Naive thymus-derived CD8-positive, alpha-beta T cell (primary cell): ENCODE results near the gene REG1B. TPM values are rescaled to one million over a fixed set of nuclear protein-coding genes. Genes with fewer than 3 reads are reported as not detected.

Source experiments
- ATAC-seq, 2 donors: fragments of 150-1000 bp; cut with Tn5 transposase in 1 of 2; sonication (Bioruptor Pico), chemical (Tn5 transposase) in 1 of 2; 1 replicate in 1 of 2; 2 replicates in 1 of 2; pipeline ENCODE4 v1.10.0; 2021; ENCODE audit warnings: mild to moderate bottlenecking in 2 of 2, moderate library complexity in 2 of 2
- POLR2A ChIA-PET: fragments of 350-600 bp; sonication (Branson Sonifier 250); formaldehyde crosslinking; loops from one replicate; lab custom pipeline; 2021; ENCODE audit warnings: antibody characterized with exemption; lab: Charles Lee
- DNase-seq, 10 donors: peaks; one replicate each; pipeline versions ENCODE4 v3.0.0 to v3.0.0-alpha.2; 2020 to 2022
- H3K27ac Mint-ChIP-seq, 10 donors: one replicate each; pipeline ENCODE4 v1.8.0; 2020 to 2022; ENCODE audit warnings: mild to moderate bottlenecking in 10 of 10, mixed read lengths in 10 of 10, moderate library complexity in 4 of 10, inconsistent platforms in 1 of 10
- H3K27me3 Mint-ChIP-seq, 5 donors: one replicate each; pipeline ENCODE4 v1.8.0; 2021 to 2022; ENCODE audit warnings: mixed read lengths in 5 of 5
- H3K36me3 Mint-ChIP-seq, 3 donors: one replicate each; pipeline ENCODE4 v1.8.0; 2020 to 2022; ENCODE audit warnings: mixed read lengths in 3 of 3, mild to moderate bottlenecking in 2 of 3, inconsistent platforms in 1 of 3
- H3K4me1 Mint-ChIP-seq, 4 donors: one replicate each; pipeline ENCODE4 v1.8.0; 2021 to 2022; ENCODE audit warnings: mixed read lengths in 4 of 4
- H3K4me3 Mint-ChIP-seq, 10 donors: one replicate each; pipeline ENCODE4 v1.8.0; 2020 to 2022; ENCODE audit warnings: mild to moderate bottlenecking in 10 of 10, mixed read lengths in 10 of 10, moderate library complexity in 6 of 10, inconsistent platforms in 1 of 10
- H3K9me3 Mint-ChIP-seq, 9 donors: one replicate each; pipeline ENCODE4 v1.8.0; 2020 to 2022; ENCODE audit warnings: mixed read lengths in 9 of 9, mild to moderate bottlenecking in 3 of 9, inconsistent platforms in 1 of 9, moderate library complexity in 1 of 9
- polyA plus RNA-seq, 3 donors: library from polyadenylated mRNA; unstranded; fragments of 300-500 nt; fragmentation: Illumina TruSeq; gene quantifications; one replicate each; pipeline ENCODE4 v1.2.3, GENCODE V29; 2021
- total RNA-seq, 8 experiments: library from RNA in 2 of 8; stranded (reverse) in 2 of 8; gene quantifications; one replicate each; pipeline ENCODE4 v1.2.3 and lab custom pipeline; 2021 to 2026

Gene REG1B, protein sequence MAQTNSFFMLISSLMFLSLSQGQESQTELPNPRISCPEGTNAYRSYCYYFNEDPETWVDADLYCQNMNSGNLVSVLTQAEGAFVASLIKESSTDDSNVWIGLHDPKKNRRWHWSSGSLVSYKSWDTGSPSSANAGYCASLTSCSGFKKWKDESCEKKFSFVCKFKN
- total RNA-seq (not detected), polyA plus RNA-seq (not detected), total RNA-seq (lab: John Stamatoyannopoulos, UW) (0 reads per million in 6 experiments)

DNA sequence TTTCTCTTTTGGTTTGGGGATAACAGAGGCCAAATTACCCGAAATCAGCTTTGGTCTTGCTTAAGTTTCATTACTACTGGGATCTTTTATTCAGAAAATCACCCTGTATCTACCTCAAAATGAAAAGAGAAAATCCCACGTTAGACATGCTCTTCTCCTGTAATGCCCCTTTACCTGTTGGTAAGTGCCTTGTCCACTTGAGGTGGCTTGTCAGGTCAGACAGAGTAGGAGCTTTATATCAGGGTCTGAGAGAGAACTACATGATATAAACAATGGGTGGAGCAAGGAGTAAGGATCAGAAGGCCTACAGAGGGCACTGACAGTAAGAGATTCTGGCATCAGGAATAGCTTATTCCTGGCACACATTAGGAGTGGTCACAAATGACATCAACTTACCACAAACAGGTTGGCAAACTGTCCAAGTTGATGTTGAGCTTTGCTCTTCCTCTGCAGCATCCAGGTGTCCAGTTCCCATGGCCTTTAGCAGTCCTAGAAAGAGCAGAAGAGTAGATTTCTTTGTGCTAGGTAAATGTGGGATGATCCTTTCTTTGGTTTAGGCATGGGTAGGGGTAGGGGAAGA is at the start of gene REG1B:
TSS of gene REG1B (minus strand) at position 209 of the 580 bp plus-strand sequence. CDS start 381 bp downstream, outside the sequence.
- Mint-ChIP-seq H3K4me3 (no peak within 1 kb of the TSS), H3K4me1 (peaks cover 0 to 12% (median 0%) of the 10 kb centered on the region in 4 donors), H3K36me3 (no peaks in the 10 kb centered on the region), H3K27me3 (peaks cover 0 to 3% (median 0%) of the 10 kb centered on the region in 5 donors), H3K27ac (no peak within 1 kb of the TSS), H3K9me3 (peaks cover 0 to 16% (median 3%) of the 10 kb centered on the region in 9 donors)
- POLR2A ChIA-PET, result no interaction called here
- ATAC-seq (no peak), DNase-seq (no peak)

DNA sequence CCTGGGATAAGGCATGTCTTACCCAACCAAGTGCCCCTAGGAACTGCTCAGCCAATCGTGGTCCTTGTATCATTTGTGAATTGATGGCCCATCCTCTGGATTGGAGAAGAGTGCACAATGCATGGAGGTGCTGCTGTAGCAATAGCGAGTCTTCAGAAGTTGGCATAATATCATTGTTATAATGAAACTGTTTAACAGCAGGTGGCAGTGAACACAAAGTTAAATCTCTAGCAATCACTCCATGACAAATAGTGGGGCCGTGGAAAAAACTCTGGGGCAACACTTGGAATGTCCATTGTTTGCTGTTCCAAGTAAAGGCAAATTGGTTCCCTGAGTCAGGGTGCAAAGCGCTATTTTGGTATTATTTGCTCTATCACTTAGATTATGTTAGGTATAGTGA is 43.9 kb upstream of the REG1B start:
- H3K27ac Mint-ChIP-seq, result no peak overlapping the region
- no peaks in the 10 kb centered on the region for H3K4me1 Mint-ChIP-seq
- H3K27me3 Mint-ChIP-seq, result no peaks in the 10 kb centered on the region
- H3K9me3 Mint-ChIP-seq, result peaks cover 0 to 10% (median 4%) of the 10 kb centered on the region in 9 donors
- DNase-seq (no peak), ATAC-seq (no peak)
- no peak overlapping the region for H3K4me3 Mint-ChIP-seq
- POLR2A ChIA-PET, result no interaction called here
- H3K36me3 Mint-ChIP-seq, result no peaks in the 10 kb centered on the region

DNA sequence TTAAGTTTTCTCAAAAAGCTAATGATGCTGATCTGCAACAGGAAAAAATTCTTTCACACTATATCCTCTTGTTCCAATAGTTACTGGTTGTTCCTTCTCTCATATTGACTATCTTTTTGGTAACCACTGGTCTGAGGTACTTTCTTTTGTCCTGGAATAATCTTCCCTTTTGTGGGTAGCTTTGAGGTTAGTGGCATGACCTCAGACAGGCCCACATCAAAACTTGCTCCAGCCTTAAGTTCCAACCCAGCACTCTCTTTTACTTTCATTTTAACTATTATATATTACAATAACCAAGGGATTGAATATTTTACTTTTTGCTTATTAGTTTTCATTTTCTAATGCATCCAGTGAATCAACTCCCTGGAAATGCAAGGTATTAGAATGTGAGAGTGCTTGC is 42.0 kb upstream of the REG1B start:
- no peak for DNase-seq
- Mint-ChIP-seq H3K4me1 (no peaks in the 10 kb centered on the region), H3K27ac (no peak overlapping the region), H3K4me3 (no peak overlapping the region), H3K27me3 (no peaks in the 10 kb centered on the region), H3K36me3 (no peaks in the 10 kb centered on the region), H3K9me3 (peaks cover 0 to 9% (median 3%) of the 10 kb centered on the region in 9 donors)
- POLR2A ChIA-PET, result no interaction called here
- ATAC-seq, result no peak

DNA sequence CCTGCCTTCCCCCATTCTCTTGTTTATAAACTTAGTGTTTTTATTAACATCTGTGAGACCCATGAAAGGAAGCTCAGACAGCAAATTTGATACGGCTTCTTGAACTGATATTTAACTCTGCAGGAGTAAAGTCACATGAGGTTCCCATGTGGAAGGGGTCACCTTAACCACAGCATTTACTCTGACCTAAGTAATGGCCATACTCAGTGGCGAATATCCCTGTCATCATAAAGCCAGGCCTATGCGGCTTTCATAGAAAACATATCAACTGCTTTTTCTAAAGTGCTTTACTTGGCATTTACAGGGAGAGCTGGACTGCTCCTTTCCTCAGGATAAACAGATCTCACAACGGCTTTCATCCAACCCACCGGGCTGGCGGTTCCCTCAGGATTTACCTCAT is 41.5 kb upstream of the REG1B start:
- Mint-ChIP-seq H3K27me3 (no peaks in the 10 kb centered on the region), H3K4me1 (no peaks in the 10 kb centered on the region), H3K9me3 (peaks cover 0 to 14% (median 3%) of the 10 kb centered on the region in 9 donors), H3K4me3 (no peak overlapping the region), H3K27ac (no peak overlapping the region), H3K36me3 (no peaks in the 10 kb centered on the region)
- POLR2A ChIA-PET, result no interaction called here
- DNase-seq, result no peak
- ATAC-seq, result no peak

DNA sequence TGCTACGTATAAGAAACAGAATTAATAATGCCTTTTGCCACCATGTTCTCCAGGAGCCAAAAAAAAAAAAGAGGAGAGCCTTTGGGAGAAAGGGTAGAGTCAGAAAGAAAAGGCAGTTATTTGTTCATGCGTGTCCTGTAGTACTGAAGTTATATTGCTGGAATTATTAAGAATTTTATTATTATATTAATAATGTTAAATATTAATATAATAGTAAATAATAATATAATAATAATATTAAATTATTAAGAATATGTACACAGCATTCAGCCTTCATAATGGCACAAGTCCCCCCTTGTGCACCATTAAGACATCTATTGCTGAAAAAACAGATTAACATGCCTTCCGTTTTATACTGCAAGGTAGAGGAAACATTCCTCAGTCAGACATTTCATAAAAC is 40.6 kb upstream of the REG1B start:
- Mint-ChIP-seq H3K27me3 (no peaks in the 10 kb centered on the region), H3K4me3 (no peak overlapping the region), H3K9me3 (peaks cover 0 to 19% (median 4%) of the 10 kb centered on the region in 9 donors), H3K27ac (no peak overlapping the region), H3K4me1 (no peaks in the 10 kb centered on the region), H3K36me3 (no peaks in the 10 kb centered on the region)
- DNase-seq, result no peak
- no peak for ATAC-seq
- POLR2A ChIA-PET, result no interaction called here

DNA sequence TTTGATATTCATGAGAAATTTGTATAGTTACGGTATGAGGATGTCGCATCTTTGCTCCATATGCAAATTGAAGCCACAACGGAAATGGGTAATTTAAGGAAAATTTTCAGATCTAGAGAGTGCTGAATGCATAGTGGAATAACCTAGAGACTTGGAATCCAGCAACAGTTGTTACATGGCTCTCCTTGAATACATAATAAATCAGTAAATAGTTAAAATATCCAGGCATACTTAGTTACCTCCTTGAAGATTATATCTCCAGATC is 37.9 kb upstream of the REG1B start:
- H3K27ac Mint-ChIP-seq, result no peak overlapping the region
- ATAC-seq, result no peak
- DNase-seq, result no peak
- H3K36me3 Mint-ChIP-seq, result no peaks in the 10 kb centered on the region
- POLR2A ChIA-PET, result no interaction called here
- H3K9me3 Mint-ChIP-seq, result peaks cover 0 to 14% (median 6%) of the 10 kb centered on the region in 9 donors
- no peak overlapping the region for H3K4me3 Mint-ChIP-seq
- no peaks in the 10 kb centered on the region for H3K4me1 Mint-ChIP-seq
- no peaks in the 10 kb centered on the region for H3K27me3 Mint-ChIP-seq

DNA sequence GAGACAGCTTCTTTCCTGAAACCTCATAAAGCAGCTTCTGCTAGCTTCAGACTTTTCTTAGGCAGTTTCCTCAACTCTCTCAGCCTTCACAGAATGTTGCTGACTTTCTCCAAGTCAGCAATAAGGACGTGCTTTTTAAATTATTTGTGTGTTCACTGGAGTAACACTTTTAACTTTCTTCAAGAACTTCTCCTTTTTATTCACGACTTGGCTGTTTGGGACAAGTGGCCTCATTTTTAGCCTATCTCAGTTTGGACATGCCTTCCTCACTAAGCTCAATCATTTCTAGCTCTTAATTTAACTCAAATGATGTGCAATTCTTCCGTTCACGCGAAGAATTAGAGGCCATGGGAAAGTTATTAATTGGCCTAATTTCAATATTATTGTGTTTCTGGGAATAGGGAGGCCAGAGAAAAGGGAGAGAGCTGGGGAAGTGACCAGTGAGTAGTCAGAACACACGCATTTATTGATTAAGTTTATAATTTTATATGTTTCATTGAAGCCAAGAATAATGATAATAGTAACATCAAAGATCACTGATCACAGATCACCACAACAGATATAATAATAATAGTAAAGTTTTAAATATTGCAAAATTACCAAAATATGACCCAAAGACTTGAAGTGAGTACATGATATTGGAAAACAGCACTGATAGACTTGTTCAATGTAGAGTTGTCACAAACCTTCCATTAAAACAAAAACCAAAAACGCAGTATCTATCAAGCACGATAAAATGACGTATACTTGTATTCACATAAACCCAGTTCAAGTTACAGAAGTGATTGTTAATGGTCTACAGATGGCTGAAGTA is 37.3 kb upstream of the REG1B start:
- peaks cover 0 to 14% (median 6%) of the 10 kb centered on the region in 9 donors for H3K9me3 Mint-ChIP-seq
- no peaks in the 10 kb centered on the region for H3K4me1 Mint-ChIP-seq
- H3K27ac Mint-ChIP-seq, result no peak overlapping the region
- no peak overlapping the region for H3K4me3 Mint-ChIP-seq
- no peaks in the 10 kb centered on the region for H3K36me3 Mint-ChIP-seq
- DNase-seq (no peak), ATAC-seq (no peak)
- no peaks in the 10 kb centered on the region for H3K27me3 Mint-ChIP-seq
- POLR2A ChIA-PET, result no interaction called here

DNA sequence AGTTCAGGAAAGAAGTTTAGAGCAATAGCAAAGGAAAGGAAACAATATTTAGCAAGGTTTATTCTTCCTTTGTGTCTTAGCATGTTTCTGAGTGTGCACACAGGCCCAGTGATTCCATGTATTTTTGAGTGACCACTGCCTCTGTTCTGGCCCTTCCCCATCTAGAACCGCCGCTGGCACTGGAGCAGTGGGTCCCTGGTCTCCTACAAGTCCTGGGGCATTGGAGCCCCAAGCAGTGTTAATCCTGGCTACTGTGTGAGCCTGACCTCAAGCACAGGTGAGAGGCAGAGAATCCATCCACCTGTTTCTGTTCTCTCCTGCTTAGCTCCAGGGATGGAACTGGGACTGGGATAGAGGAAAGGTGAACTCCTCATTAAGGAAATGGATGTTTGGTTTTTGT is 34.9 kb upstream of the REG1B start:
- H3K4me3 Mint-ChIP-seq, result no peak overlapping the region
- H3K9me3 Mint-ChIP-seq, result peaks cover 0 to 14% (median 7%) of the 10 kb centered on the region in 9 donors
- no peaks in the 10 kb centered on the region for H3K27me3 Mint-ChIP-seq
- POLR2A ChIA-PET, result no interaction called here
- DNase-seq, result no peak
- H3K27ac Mint-ChIP-seq, result peak overlapping the region in 1 of 10 donors; percentile 18
- H3K4me1 Mint-ChIP-seq, result no peaks in the 10 kb centered on the region
- H3K36me3 Mint-ChIP-seq, result no peaks in the 10 kb centered on the region
- ATAC-seq, result no peak

DNA sequence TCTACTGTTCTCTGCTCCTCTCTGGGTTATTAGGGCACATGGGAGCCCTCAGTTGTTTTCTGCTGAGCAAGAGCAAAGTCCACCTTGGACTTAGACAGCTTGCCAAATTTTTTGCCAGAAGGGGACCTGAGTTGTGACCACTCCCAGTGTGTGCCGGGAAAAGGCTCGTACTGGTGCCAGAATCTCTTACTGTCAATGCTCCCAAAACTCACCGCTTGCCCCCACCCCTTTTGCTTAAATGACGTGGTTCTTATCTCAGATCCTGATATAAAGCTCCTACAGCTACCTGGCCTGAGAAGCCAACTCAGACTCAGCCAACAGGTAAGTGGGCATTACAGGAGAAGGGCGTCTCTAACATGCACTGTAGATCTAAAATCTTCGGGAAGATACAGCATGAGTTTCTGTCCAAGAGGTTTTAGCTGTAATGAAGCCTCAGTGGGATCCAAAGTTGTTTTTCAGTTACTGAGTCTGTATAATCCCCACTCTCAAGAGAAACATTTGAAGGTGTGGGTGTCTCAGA is 32.5 kb upstream of the REG1B start, which contains the start of gene REG1A:
TSS of gene REG1A (plus strand) at position 295 of the 520 bp plus-strand sequence. CDS start 374 bp downstream, outside the sequence.
- H3K4me3 Mint-ChIP-seq, result no peak within 1 kb of the TSS
- peaks cover 2 to 21% (median 9%) of the 10 kb centered on the region in 9 donors for H3K9me3 Mint-ChIP-seq
- no peaks in the 10 kb centered on the region for H3K4me1 Mint-ChIP-seq
- H3K27me3 Mint-ChIP-seq, result no peaks in the 10 kb centered on the region
- DNase-seq (no peak), ATAC-seq (no peak)
- POLR2A ChIA-PET, result no interaction called here
- no peaks in the 10 kb centered on the region for H3K36me3 Mint-ChIP-seq
- H3K27ac Mint-ChIP-seq, result no peak within 1 kb of the TSS

DNA sequence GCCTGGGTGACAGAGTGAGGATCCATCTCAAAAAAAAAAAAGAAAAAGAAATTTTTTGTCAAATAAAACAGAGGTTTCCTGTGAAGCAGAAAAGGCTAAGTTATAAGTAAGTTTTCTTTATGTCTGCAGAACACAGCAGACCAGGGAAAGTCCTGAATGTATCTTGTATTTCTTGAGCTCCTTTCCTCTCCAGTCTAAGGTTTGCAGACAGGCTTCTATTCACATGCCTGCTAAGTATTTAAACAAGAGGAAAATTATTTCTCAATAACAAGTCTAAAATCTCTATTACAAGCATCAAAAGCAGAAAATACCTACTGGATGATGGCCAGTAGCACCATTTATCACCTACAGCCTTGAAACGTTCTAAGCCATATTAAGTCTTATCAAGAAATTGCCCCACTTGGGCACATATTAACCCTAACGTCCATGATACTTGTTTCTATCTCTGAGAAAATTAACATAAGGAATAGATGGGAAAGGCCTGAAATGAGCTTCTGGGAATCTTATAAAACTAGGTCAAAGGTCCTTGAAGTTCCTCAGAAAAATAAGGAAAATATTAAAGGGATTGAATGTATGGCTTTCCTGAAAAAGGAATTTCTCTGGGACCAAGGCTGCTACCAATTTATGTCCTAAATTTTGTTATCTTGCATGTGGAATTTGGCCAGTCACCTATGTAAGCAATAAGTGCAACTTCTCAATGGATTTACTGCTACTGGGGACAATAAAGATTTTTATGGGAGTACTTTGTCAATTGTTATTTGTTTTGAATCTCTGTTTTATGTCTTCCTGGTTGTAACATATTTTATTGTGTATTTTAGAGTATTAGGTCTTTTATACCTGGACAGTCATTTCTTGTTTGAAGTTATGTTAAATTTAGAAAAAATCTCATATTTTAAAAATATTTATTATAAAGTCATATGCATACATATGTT is 29.5 kb upstream of the REG1B start:
- no peak overlapping the region for H3K27ac Mint-ChIP-seq
- H3K9me3 Mint-ChIP-seq, result peaks cover 2 to 22% (median 10%) of the 10 kb centered on the region in 9 donors
- no peak overlapping the region for H3K4me3 Mint-ChIP-seq
- ATAC-seq, result no peak
- H3K27me3 Mint-ChIP-seq, result no peaks in the 10 kb centered on the region
- H3K4me1 Mint-ChIP-seq, result no peaks in the 10 kb centered on the region
- H3K36me3 Mint-ChIP-seq, result no peaks in the 10 kb centered on the region
- POLR2A ChIA-PET, result no interaction called here
- DNase-seq, result no peak

DNA sequence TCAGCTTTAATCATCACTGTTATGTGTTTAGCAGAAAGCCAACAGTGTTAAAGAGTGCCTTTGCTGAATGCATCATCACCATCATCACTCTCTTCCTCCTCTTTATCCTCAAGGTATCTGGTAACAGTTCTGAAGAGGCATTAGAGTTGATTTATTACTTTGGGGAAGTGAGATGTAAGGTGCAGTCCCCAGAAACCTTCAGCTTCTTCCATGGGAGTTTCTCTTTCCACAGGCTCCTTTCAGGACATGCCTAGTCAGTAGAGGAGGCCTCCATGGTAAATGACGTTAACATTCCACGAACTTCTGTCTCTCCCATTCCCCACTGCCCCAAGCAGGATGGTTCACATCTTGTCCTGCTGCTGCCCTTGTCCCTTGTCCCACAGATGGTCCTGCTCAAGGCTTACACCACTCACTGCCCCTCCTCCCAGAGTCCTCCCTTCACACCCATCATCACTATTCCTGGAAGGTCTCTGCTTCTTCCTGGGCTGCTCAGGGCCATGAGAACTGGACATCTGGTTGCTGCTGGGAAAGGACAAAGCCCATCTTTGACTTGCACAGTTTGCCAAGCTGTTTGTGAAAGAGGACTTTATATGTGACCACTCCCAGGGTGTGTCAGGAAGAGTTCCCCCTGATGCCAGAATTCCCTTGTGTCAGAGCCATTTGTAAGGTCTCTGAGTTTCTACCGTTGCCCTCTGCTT is 27.2 kb upstream of the REG1B start:
- no peak overlapping the region for H3K4me3 Mint-ChIP-seq
- H3K36me3 Mint-ChIP-seq, result no peaks in the 10 kb centered on the region
- H3K27ac Mint-ChIP-seq, result no peak overlapping the region
- H3K27me3 Mint-ChIP-seq, result no peaks in the 10 kb centered on the region
- H3K4me1 Mint-ChIP-seq, result no peaks in the 10 kb centered on the region
- ATAC-seq (no peak), DNase-seq (no peak)
- POLR2A ChIA-PET, result no interaction called here
- H3K9me3 Mint-ChIP-seq, result peaks cover 0 to 28% (median 10%) of the 10 kb centered on the region in 9 donors

DNA sequence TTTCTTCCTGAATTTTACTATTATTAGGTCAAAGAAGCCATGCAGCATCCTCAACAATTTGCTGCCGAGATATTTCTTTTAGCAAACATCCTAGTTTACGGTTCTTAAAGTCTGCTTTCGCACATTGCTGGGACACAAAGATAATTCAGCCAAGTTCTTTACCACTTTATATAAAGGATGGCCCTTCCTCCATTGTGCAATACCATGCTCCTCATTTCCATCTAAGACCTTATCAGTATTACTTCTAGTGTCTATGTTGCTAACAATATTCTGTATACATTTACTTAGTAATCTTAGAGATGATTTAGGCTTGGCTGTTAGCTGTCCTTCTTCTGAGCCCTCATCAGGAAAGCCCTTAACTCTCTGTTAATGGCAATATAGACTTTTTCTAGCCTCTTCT is 24.5 kb upstream of the REG1B start:
- Mint-ChIP-seq H3K36me3 (no peaks in the 10 kb centered on the region), H3K9me3 (peaks cover 0 to 20% (median 6%) of the 10 kb centered on the region in 9 donors), H3K4me1 (no peaks in the 10 kb centered on the region), H3K27me3 (no peaks in the 10 kb centered on the region), H3K4me3 (no peak overlapping the region), H3K27ac (no peak overlapping the region)
- no peak for ATAC-seq
- DNase-seq, result no peak
- POLR2A ChIA-PET, result no interaction called here
